ENCODE data around the gene TNFRSF6B. TPM values are rescaled to one million over a fixed set of nuclear protein-coding genes. Genes with fewer than 3 reads are reported as not detected.

The TNFRSF6B gene
- total RNA-seq, 2 donors from 2014 or later: 9.9 to 13.8 TPM

GRCh38 chr20:63694584-63695423 is 1.6 kb upstream of the TNFRSF6B start:
- intact Hi-C loops (cut with DNase I): no loop called here
- no peak overlapping the region for H3K4me3 ChIP-seq

GRCh38 chr20:63695424-63696305 is 787 bp upstream of the TNFRSF6B start:
- no peaks in the 10 kb centered on the region for H3K36me3 ChIP-seq (replicated peaks in 1 of 2; ENCODE audit: insufficient read depth in 1 of 2, low read depth in 2 of 2)
- H3K4me3 ChIP-seq: no peak overlapping the region
- ATAC-seq (no peak), DNase-seq (peak in 1 of 4 donors; percentile 13)
- no peak overlapping the region for H3K27ac ChIP-seq
- H3K4me1 ChIP-seq: peaks cover 37% of the 10 kb centered on the region
- TF ChIP-seq CTCF (IDR thresholded peaks at IDR 0.05): no peak
- TF ChIP-seq POLR2A (IDR thresholded peaks at IDR 0.05): no peak
- no peaks in the 10 kb centered on the region for H3K27me3 ChIP-seq
- 78% methylated on average over 8 to 22 of the region's 25 CpGs for WGBS, 2 donors
- intact Hi-C loops (cut with DNase I): no loop called here
- no peaks in the 10 kb centered on the region for H3K9me3 ChIP-seq

More at GRCh38 chr20:63694584-63695423, 1.6 kb upstream of the TNFRSF6B start:
- TF ChIP-seq POLR2A (IDR thresholded peaks at IDR 0.05) (no peak), CTCF (IDR thresholded peaks at IDR 0.05) (no peak)
- H3K36me3 ChIP-seq (replicated peaks in 1 of 2; ENCODE audit: insufficient read depth in 1 of 2, low read depth in 2 of 2): no peaks in the 10 kb centered on the region
- ATAC-seq (no peak), DNase-seq (peak in 1 of 4 donors; percentile 15)
- no peak overlapping the region for H3K27ac ChIP-seq
- peaks cover 36% of the 10 kb centered on the region for H3K4me1 ChIP-seq
- no peaks in the 10 kb centered on the region for H3K27me3 ChIP-seq
- WGBS, 2 donors: 95 to 96% methylated on average over 9 to 28 of the region's 37 CpGs
- no peaks in the 10 kb centered on the region for H3K9me3 ChIP-seq

- 21 to 37% methylated on average over 3 to 6 of the region's 6 CpGs for WGBS, 2 donors
- intact Hi-C loops (cut with DNase I): no loop called here
- Histone ChIP-seq H3K4me1 (peaks cover 37% of the 10 kb centered on the region), H3K27ac (no peak overlapping the region), H3K9me3 (no peaks in the 10 kb centered on the region), H3K36me3 (replicated peaks in 1 of 2; ENCODE audit: insufficient read depth in 1 of 2, low read depth in 2 of 2) (no peaks in the 10 kb centered on the region), H3K4me3 (no peak overlapping the region), H3K27me3 (no peaks in the 10 kb centered on the region)
- DNase-seq (peak in 3 of 4 donors; percentile 19 to 43 (median 37)), ATAC-seq (peak; percentile 17)
- TF ChIP-seq CTCF (IDR thresholded peaks at IDR 0.05) (no peak), POLR2A (IDR thresholded peaks at IDR 0.05) (no peak)
These were observed 185 bp upstream of the TNFRSF6B start for GRCh38 chr20:63696306-63696627.

- Histone ChIP-seq H3K4me1 (peaks cover 37% of the 10 kb centered on the region), H3K4me3 (no peak overlapping the region), H3K9me3 (no peaks in the 10 kb centered on the region), H3K27me3 (no peaks in the 10 kb centered on the region), H3K27ac (no peak overlapping the region), H3K36me3 (replicated peaks in 1 of 2; ENCODE audit: insufficient read depth in 1 of 2, low read depth in 2 of 2) (no peaks in the 10 kb centered on the region)
- ATAC-seq (no peak), DNase-seq (peak in 2 of 4 donors; percentile 9 to 20)
- intact Hi-C loops (cut with DNase I): no loop called here
- 57 to 65% methylated on average over 3 to 5 of the region's 7 CpGs for WGBS, 2 donors
- no peak for TF ChIP-seq POLR2A (IDR thresholded peaks at IDR 0.05)
- TF ChIP-seq CTCF (IDR thresholded peaks at IDR 0.05): no peak
These were observed 960 bp downstream of the TNFRSF6B start for GRCh38 chr20:63697357-63697867.
